Measurements from ENCODE around the gene SLC9A7. TPM values are rescaled to one million over a fixed set of nuclear protein-coding genes. Genes with fewer than 3 reads are reported as not detected.
A peak's percentile ranks its signal among the peaks of the same experiment; 100 is the strongest.

The SLC9A7 gene
- total and polyA plus RNA-seq, 2 experiments from 2014 or later: 2.5 to 15.4 TPM

DNA sequence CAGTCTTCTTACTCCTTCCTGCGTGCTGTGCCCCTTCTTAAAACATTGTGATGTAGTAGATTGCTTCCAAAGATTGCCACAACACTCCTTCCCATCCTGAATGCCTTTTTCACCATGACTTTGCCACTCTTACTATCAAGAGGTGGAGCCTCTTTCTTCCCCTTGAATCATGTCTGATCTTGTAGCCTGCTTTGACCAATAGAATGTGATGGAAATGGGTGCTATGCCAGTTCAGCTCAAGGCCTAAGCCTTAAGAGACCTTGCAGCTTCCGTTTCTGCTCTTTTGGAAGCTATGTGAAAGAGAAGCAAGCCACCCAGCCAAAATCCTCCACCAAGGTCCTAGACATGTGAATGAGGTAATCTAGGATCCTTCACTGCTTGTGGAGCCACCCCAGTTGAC lies 46.4 kb upstream of the SLC9A7 start (continued):
- TF ChIP-seq, protein P1, sequence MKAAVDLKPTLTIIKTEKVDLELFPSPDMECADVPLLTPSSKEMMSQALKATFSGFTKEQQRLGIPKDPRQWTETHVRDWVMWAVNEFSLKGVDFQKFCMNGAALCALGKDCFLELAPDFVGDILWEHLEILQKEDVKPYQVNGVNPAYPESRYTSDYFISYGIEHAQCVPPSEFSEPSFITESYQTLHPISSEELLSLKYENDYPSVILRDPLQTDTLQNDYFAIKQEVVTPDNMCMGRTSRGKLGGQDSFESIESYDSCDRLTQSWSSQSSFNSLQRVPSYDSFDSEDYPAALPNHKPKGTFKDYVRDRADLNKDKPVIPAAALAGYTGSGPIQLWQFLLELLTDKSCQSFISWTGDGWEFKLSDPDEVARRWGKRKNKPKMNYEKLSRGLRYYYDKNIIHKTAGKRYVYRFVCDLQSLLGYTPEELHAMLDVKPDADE (IDR thresholded peaks at IDR 0.05): no peak
- no peak for TF ChIP-seq ZNF331 (CRISPR knock-in tag; IDR thresholded peaks at IDR 0.05; ENCODE audit: low read depth)
- no peak for TF ChIP-seq EZH2 (IDR thresholded peaks at IDR 0.05; ENCODE audit: low read depth, unreplicated experiment)
- no peak for TF ChIP-seq ZNF114 (CRISPR knock-in tag; IDR thresholded peaks at IDR 0.05)
- TF ChIP-seq, protein P2, sequence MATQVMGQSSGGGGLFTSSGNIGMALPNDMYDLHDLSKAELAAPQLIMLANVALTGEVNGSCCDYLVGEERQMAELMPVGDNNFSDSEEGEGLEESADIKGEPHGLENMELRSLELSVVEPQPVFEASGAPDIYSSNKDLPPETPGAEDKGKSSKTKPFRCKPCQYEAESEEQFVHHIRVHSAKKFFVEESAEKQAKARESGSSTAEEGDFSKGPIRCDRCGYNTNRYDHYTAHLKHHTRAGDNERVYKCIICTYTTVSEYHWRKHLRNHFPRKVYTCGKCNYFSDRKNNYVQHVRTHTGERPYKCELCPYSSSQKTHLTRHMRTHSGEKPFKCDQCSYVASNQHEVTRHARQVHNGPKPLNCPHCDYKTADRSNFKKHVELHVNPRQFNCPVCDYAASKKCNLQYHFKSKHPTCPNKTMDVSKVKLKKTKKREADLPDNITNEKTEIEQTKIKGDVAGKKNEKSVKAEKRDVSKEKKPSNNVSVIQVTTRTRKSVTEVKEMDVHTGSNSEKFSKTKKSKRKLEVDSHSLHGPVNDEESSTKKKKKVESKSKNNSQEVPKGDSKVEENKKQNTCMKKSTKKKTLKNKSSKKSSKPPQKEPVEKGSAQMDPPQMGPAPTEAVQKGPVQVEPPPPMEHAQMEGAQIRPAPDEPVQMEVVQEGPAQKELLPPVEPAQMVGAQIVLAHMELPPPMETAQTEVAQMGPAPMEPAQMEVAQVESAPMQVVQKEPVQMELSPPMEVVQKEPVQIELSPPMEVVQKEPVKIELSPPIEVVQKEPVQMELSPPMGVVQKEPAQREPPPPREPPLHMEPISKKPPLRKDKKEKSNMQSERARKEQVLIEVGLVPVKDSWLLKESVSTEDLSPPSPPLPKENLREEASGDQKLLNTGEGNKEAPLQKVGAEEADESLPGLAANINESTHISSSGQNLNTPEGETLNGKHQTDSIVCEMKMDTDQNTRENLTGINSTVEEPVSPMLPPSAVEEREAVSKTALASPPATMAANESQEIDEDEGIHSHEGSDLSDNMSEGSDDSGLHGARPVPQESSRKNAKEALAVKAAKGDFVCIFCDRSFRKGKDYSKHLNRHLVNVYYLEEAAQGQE (IDR thresholded peaks at IDR 0.05; ENCODE audit: unreplicated experiment): no peak
- TF ChIP-seq STAT1 (IDR thresholded peaks at IDR 0.05; ENCODE audit: unreplicated experiment): no peak
- TF ChIP-seq CREB1 (CRISPR knock-in tag; IDR thresholded peaks at IDR 0.05; ENCODE audit: low read depth): no peak

DNA sequence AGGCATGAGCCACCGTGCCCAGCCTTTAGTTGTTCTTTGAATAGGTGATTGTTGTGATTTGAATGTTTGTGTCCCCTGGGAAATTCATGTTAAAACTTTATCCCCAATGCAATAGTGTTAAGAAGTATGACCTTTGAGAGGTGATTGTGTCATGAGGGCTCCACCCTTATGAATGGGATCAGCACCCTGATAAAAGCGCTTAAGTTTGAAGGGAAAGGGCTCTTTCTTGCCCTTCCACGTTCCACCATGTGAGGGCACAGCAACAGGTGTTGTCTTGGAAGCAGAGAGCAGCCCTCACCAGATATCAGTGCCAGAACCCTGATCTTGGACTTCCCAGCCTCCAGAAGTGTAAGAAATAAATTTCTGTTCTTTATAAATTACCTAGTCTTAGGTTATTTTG lies 44.2 kb upstream of the SLC9A7 start:
- Mint-ChIP-seq H3K36me3 (ENCODE audit: low read depth) (0 out of 3 replicates have a peak, but pooled peaks cover 2% of the 10 kb centered on the region), H3K9me3 (peaks cover 4% of the 10 kb centered on the region; the same call in 2 of the 3 replicates), H3K27ac (no peak overlapping the region), H3K4me3 (no peak overlapping the region), H3K4me1 (no peaks in the 10 kb centered on the region), H3K27me3 (ENCODE audit: insufficient read depth, low read depth, poor library complexity) (no peaks in the 10 kb centered on the region)
- no peak for TF ChIP-seq POLR2AphosphoS5 (IDR thresholded peaks at IDR 0.05; ENCODE audit: low read depth)
- TF ChIP-seq, protein P3, sequence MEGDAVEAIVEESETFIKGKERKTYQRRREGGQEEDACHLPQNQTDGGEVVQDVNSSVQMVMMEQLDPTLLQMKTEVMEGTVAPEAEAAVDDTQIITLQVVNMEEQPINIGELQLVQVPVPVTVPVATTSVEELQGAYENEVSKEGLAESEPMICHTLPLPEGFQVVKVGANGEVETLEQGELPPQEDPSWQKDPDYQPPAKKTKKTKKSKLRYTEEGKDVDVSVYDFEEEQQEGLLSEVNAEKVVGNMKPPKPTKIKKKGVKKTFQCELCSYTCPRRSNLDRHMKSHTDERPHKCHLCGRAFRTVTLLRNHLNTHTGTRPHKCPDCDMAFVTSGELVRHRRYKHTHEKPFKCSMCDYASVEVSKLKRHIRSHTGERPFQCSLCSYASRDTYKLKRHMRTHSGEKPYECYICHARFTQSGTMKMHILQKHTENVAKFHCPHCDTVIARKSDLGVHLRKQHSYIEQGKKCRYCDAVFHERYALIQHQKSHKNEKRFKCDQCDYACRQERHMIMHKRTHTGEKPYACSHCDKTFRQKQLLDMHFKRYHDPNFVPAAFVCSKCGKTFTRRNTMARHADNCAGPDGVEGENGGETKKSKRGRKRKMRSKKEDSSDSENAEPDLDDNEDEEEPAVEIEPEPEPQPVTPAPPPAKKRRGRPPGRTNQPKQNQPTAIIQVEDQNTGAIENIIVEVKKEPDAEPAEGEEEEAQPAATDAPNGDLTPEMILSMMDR (conservative IDR thresholded peaks at IDR 0.05; ENCODE audit: low read depth in 2 of 2): peak; percentile 32 to 54; a peak in 3 of 4 replicates
- TF ChIP-seq EZH2 (IDR thresholded peaks at IDR 0.05; ENCODE audit: low read depth, unreplicated experiment): no peak
- TF ChIP-seq CREB1 (CRISPR knock-in tag; IDR thresholded peaks at IDR 0.05; ENCODE audit: low read depth): no peak
- no peak overlapping the region for H3K4me3 ChIP-seq
- H3K4me1 ChIP-seq (ENCODE audit: insufficient read depth): no peaks in the 10 kb centered on the region
- H3K9me2 ChIP-seq (ENCODE audit: insufficient read depth): no peaks in the 10 kb centered on the region
- no peak overlapping the region for H2AFZ ChIP-seq
- no peaks in the 10 kb centered on the region for H3K27me3 ChIP-seq (ENCODE audit: insufficient read depth)
- no peak overlapping the region for H3K27ac ChIP-seq (ENCODE audit: low read depth)
- ATAC-seq: peak; percentile 62
- H3K4me2 ChIP-seq: no peak overlapping the region
- peak; percentile 37 for DNase-seq (ENCODE audit: low spot score)
- H4K20me1 ChIP-seq (replicated peaks; ENCODE audit: insufficient read depth): no peaks in the 10 kb centered on the region
- no peaks in the 10 kb centered on the region for H3K79me2 ChIP-seq (replicated peaks; ENCODE audit: insufficient read depth)
- no peaks in the 10 kb centered on the region for H3K36me3 ChIP-seq (ENCODE audit: insufficient read depth)
- no peaks in the 10 kb centered on the region for H3F3A ChIP-seq (replicated peaks; ENCODE audit: low read depth)

All from GM23338 (cell line).